ENCODE measurements around the gene TM9SF1.
A peak's percentile ranks its signal among the peaks of the same experiment; 100 is the strongest.

- no peak for TF ChIP-seq CTCF (IDR thresholded peaks at IDR 0.05 in 8 of 11, conservative IDR thresholded peaks at IDR 0.05 in 3 of 11)
- TF ChIP-seq POLR2AphosphoS5 (IDR thresholded peaks at IDR 0.05): peak in 2 of 3 donors; percentile 21 to 35
- no peak for TF ChIP-seq POLR2A (IDR thresholded peaks at IDR 0.05)
These were observed 35.3 kb downstream of the TM9SF1 start for GRCh38 chr14:24159777-24160498.
